GM13976 (cell line): Measurements from ENCODE around the gene ZNF653.

Experiments used
- DNase-seq: peaks from one replicate; pipeline ENCODE4 v3.0.0; 2012; ENCODE audit warnings: low spot score
- in situ Hi-C: fragments of 300-500 bp; cut with MboI; formaldehyde crosslinking; loops from one replicate; pipeline ENCODE4 v1.12.0; 2022; ENCODE audit warnings: low sequenced_read_pairs, mixed read lengths, inconsistent platforms; ENCODE audit not compliant: unreplicated experiment
- TF ChIP-seq, protein P1 (sequence below): IDR thresholded peaks from 2 replicates; pipeline ENCODE4 v1.5.1; 2012; ENCODE audit warnings: borderline replicate concordance, mild to moderate bottlenecking; ENCODE audit not compliant: insufficient read depth; ENCODE audit errors: extremely low read depth, missing control alignments, control extremely low read depth

Gene ZNF653

DNA sequence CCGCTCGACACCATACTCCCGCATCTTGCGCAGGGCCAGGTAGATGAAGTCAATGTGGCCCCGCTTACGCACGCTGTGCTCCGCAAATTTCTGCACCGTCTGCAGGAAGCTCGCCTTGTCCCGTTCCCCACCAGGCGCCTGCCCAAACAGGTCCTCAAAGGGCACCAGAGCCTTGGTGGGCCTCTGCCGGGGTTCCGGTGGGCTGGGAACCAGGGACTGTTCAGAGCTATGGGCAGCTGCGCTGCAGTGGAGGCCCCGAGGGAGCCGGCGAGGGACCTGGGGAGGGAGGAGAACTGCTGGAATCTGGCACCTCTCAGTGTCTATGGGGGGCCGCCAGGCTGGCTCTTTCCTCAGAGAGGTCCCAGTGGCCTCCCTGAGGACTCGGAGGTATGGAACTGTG lies 8.3 kb upstream of the ZNF653 start:
- in situ Hi-C loops = no loop called here
- DNase-seq = no peak
- TF ChIP-seq, protein P1, sequence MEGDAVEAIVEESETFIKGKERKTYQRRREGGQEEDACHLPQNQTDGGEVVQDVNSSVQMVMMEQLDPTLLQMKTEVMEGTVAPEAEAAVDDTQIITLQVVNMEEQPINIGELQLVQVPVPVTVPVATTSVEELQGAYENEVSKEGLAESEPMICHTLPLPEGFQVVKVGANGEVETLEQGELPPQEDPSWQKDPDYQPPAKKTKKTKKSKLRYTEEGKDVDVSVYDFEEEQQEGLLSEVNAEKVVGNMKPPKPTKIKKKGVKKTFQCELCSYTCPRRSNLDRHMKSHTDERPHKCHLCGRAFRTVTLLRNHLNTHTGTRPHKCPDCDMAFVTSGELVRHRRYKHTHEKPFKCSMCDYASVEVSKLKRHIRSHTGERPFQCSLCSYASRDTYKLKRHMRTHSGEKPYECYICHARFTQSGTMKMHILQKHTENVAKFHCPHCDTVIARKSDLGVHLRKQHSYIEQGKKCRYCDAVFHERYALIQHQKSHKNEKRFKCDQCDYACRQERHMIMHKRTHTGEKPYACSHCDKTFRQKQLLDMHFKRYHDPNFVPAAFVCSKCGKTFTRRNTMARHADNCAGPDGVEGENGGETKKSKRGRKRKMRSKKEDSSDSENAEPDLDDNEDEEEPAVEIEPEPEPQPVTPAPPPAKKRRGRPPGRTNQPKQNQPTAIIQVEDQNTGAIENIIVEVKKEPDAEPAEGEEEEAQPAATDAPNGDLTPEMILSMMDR = no peak

DNA sequence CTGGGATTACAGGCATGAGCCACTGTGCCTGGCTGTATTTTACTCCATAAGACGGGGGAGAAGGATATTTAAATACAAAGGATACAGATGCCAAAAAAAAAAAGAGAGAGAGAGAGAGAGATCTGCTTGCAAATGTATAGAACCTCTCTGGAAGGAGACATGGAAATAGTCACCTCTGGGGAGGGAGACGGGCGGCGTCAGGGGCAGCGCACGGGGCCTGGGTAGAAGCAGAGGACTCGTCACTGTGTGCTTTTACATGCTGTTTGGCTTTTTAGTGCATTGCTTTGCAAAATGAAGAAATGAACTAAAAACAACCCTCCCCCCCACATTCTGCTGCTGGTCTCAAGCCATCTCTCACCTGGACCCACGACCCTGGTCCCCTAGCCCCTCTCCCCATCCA lies 4.8 kb upstream of the ZNF653 start:
- in situ Hi-C loops = no loop called here
- TF ChIP-seq, protein P1 = no peak
- no peak for DNase-seq

DNA sequence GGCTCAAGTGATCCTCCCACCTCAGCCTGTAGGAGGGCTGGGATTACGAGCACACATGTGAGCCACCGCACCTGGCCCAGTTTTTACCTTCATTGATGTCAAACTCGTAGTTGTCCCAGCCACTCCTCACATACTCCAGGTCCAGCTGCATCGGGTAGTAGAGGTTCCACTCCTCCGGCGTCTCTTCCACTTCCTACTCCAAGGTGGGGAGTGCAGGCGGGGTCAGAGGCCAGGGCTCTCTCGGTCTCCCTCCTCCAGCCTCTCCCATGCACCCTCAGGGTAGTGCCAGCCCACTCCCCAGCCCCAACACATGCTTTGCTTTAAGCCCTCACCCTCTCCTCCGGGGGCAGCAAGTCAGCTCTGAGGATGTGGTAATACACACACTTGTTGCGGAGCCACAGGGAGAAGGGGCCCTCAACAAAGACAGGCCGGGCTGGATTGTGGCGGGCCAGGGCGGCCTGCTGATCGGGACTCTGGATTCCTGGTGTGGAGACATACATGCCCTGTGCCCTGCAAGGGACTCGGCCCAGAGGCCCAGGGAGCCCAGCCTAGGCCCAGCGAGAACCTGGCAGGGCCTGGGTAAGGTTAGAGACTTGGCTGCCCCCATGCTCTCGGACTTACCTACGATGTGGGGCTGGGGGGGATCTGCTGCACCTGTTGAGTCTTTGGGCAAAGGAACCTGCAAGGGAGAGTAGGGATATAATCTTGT lies 1.9 kb upstream of the ZNF653 start:
- DNase-seq = no peak
- in situ Hi-C loops = no loop called here
- TF ChIP-seq, protein P1 = no peak

DNA sequence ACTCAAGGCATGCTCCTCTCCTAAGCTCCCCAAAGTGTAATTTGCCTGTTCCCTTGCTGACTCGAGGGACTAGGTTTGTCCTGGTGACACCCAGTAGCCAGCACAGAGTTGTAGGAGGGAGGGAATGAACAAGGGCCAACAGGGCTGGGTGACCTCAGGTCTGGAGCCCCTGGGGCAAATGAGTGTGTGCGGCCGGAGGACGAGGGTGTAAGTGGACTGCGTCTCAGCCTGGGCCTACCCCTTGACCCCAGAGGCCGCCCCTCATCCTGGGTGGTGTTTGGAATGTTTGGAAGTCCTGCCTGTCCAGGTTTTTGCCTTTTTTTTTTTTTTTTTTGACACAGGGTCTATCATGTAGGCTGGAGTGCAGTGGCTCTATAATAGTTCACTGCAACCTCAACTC lies 1.3 kb upstream of the ZNF653 start:
- TF ChIP-seq, protein P1 = no peak
- in situ Hi-C loops = no loop called here
- DNase-seq = no peak

DNA sequence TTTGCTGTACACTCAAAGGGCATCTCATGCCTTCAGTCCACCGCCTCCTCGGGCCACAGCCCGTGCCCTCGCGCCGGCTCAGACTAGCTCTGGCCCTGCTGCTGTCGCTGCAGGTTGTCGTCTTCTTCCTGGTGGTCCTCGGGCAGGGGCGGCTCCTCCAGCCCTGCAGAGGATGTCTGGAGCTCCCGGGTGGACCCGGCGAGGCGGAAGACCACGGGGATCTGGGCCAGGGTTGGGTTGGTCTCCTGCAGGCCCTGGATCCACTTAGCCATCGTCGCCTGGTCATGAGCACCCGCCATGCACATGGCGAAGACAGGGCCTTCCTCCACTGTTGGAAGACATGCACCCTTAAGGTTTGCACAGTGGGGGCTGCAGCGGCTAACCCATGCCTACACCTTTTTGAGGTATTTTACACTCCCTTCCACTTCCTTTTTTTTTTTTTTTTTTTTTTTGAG lies 489 bp upstream of the ZNF653 start:
- TF ChIP-seq, protein P1 = no peak
- in situ Hi-C loops = no loop called here
- no peak for DNase-seq

DNA sequence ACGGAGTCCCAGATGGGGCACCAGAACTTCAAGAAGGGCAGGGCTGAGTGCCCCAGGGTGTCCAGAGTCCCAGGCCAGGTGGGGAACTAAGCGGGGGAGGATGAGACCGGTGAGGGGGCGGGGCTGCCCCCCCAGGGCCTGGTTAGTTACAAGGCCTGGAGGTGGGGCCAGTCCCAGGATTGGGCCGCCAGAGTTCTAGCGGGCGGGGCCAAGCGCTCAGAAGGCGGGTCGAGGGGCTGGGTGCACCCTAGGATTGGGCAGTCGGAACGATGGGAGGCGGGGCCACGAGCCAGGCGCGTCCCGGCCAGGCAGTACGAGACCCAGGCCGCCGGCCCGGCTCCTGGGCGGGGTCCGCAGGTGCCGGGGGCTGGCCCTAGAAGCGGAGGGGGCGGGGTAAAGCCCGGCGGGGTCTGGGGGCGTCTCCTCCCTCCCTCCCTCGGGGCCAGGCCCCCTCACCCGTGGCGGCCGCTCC lies 571 bp downstream of the ZNF653 start:
- TF ChIP-seq, protein P1 = no peak
- peak; percentile 99 for DNase-seq
- in situ Hi-C loops = no loop called here

DNA sequence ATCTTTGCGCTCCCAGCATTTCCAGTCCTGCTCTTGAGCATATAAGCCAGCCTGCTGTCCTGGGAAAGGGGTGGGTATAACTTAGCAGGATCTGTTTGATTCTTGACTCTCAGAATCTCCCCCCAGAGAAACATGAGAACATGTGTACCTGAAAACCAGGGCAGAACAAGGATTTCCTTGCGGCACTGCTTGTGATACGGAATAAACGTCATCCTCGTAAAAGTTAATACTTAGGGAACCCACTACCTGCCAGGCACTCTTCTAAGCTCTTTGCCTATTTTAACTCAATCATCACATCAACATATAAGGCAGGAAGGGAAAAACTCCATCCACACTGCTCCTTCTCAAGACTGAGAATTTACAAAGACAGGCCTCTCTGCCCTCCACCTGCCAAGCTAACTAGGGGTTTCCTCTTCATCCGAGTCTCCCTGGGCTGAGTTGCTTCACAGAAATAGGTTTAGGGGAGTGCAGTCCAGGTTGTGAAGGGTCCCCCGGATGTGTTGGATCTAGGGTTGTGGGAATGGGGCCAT lies 1.1 kb downstream of the ZNF653 start:
- no peak for DNase-seq
- TF ChIP-seq, protein P1 = no peak
- in situ Hi-C loops = no loop called here
